Astrocyte (in vitro differentiated cells and primary cell): ENCODE measurements around the gene SERPINE1. TPM values are rescaled to one million over a fixed set of nuclear protein-coding genes. Genes with fewer than 3 reads are reported as not detected.

Source experiments
- DNase-seq: peaks from one replicate; pipeline ENCODE4 v3.0.0-alpha.2; 2010; ENCODE audit warnings: low read depth
- FAIRE-seq: peaks from 2 replicates; lab custom pipeline; 2011; peaks lifted over from hg19 to GRCh38; lab: Jason Lieb, UNC
- H2AFZ ChIP-seq: 2 replicates; pipeline ENCODE4 v1.6.0; 2012; ENCODE audit warnings: low read depth, low read length, inconsistent platforms
- H3K27ac ChIP-seq: 2 replicates; pipeline ENCODE4 v1.5.1; 2011; ENCODE audit warnings: low read depth, low read length, inconsistent platforms
- H3K27me3 ChIP-seq: 2 replicates; pipeline ENCODE4 v1.6.0; 2011; ENCODE audit warnings: low read length, inconsistent platforms; ENCODE audit not compliant: insufficient read depth
- H3K36me3 ChIP-seq: 2 replicates; pipeline ENCODE4 v1.5.1; 2011; ENCODE audit warnings: low read length, inconsistent platforms; ENCODE audit not compliant: insufficient read depth
- H3K4me1 ChIP-seq: 2 replicates; pipeline ENCODE4 v1.5.1; 2011; ENCODE audit warnings: low read length, inconsistent platforms; ENCODE audit not compliant: insufficient read depth
- H3K4me2 ChIP-seq: 2 replicates; pipeline ENCODE4 v1.6.0; 2012; ENCODE audit warnings: low read length, inconsistent platforms
- H3K4me3 ChIP-seq: 2 replicates; pipeline ENCODE4 v1.5.1; 2011; ENCODE audit warnings: low read depth, mild to moderate bottlenecking, low read length, inconsistent platforms; ENCODE audit not compliant: insufficient read depth
- H3K79me2 ChIP-seq: 2 replicates; pipeline ENCODE4 v1.6.0; 2012; ENCODE audit warnings: mild to moderate bottlenecking, low read length, inconsistent platforms; ENCODE audit not compliant: insufficient read depth
- H3K9ac ChIP-seq: 2 replicates; pipeline ENCODE4 v1.6.0; 2012; ENCODE audit warnings: mild to moderate bottlenecking, low read length, inconsistent platforms
- H3K9me3 ChIP-seq: 2 replicates; pipeline ENCODE4 v1.5.1; 2012; ENCODE audit warnings: low read depth, mild to moderate bottlenecking, low read length, inconsistent platforms; ENCODE audit not compliant: insufficient read depth
- H4K20me1 ChIP-seq: 2 replicates; pipeline ENCODE4 v1.6.0; 2012; ENCODE audit warnings: low read length, inconsistent platforms; ENCODE audit not compliant: insufficient read depth
- H3K27ac Mint-ChIP-seq: one replicate; pipeline ENCODE4 v1.8.0; 2021; ENCODE audit warnings: mild to moderate bottlenecking, mixed read lengths; ENCODE audit not compliant: unreplicated experiment
- H3K27me3 Mint-ChIP-seq: one replicate; pipeline ENCODE4 v1.8.0; 2021; ENCODE audit warnings: low read depth, mixed read lengths; ENCODE audit not compliant: unreplicated experiment
- H3K36me3 Mint-ChIP-seq: one replicate; pipeline ENCODE4 v1.8.0; 2021; ENCODE audit warnings: low read depth, mixed read lengths; ENCODE audit not compliant: unreplicated experiment
- H3K4me1 Mint-ChIP-seq: one replicate; pipeline ENCODE4 v1.8.0; 2021; ENCODE audit warnings: low read depth, mixed read lengths; ENCODE audit not compliant: unreplicated experiment
- H3K4me3 Mint-ChIP-seq: one replicate; pipeline ENCODE4 v1.8.0; 2021; ENCODE audit warnings: mild to moderate bottlenecking, moderate library complexity, mixed read lengths; ENCODE audit not compliant: unreplicated experiment
- H3K9me3 Mint-ChIP-seq: one replicate; pipeline ENCODE4 v1.8.0; 2021; ENCODE audit warnings: mild to moderate bottlenecking, mixed read lengths; ENCODE audit not compliant: unreplicated experiment
- CTCF ChIP-seq: IDR thresholded peaks from 2 replicates; pipeline ENCODE4 v1.5.1; 2011; ENCODE audit warnings: low read depth, mild to moderate bottlenecking, inconsistent platforms, low read length, moderate library complexity; ENCODE audit not compliant: insufficient read depth
- EZH2 ChIP-seq: IDR thresholded peaks from 2 replicates; pipeline ENCODE4 v1.6.1; 2012; ENCODE audit warnings: mild to moderate bottlenecking, low read length, inconsistent platforms; ENCODE audit not compliant: insufficient read depth
- total RNA-seq: library from RNA; stranded (reverse); gene quantifications from 2 replicates; pipeline ENCODE4 v1.2.1, GENCODE V29; 2021

SERPINE1 gene
- total RNA-seq, 1 donor from 2014 or later = 1,496 TPM

GRCh38 chr7:101166648-101166908, 39.7 kb downstream of the SERPINE1 start:
- H4K20me1 ChIP-seq = peaks cover 35% of the 10 kb centered on the region
- no peak overlapping the region for H2AFZ ChIP-seq
- FAIRE-seq (no peak), DNase-seq (no peak)
- peaks cover 36% of the 10 kb centered on the region for H3K27me3 ChIP-seq
- H3K27ac ChIP-seq = no peak overlapping the region
- no peak overlapping the region for H3K4me3 ChIP-seq
- H3K9ac ChIP-seq = no peak overlapping the region
- peaks cover 46% of the 10 kb centered on the region for H3K4me1 Mint-ChIP-seq
- no peaks in the 10 kb centered on the region for H3K9me3 ChIP-seq
- TF ChIP-seq EZH2 = no peak
- no peak for TF ChIP-seq CTCF
- peak overlapping the region; percentile 91 for H3K4me2 ChIP-seq
- peaks cover 17% of the 10 kb centered on the region for H3K27me3 Mint-ChIP-seq
- no peak overlapping the region for H3K27ac Mint-ChIP-seq
- peaks cover 11% of the 10 kb centered on the region for H3K9me3 Mint-ChIP-seq
- H3K36me3 ChIP-seq = no peaks in the 10 kb centered on the region
- peaks cover 67% of the 10 kb centered on the region for H3K4me1 ChIP-seq
- H3K79me2 ChIP-seq = no peaks in the 10 kb centered on the region
- H3K36me3 Mint-ChIP-seq = no peaks in the 10 kb centered on the region
- H3K4me3 Mint-ChIP-seq = peak overlapping the region; percentile 71

- Histone ChIP-seq H3K79me2 (no peaks in the 10 kb centered on the region), H3K9me3 (no peaks in the 10 kb centered on the region), H4K20me1 (peaks cover 30% of the 10 kb centered on the region), H3K27me3 (peaks cover 41% of the 10 kb centered on the region), H2AFZ (no peak overlapping the region), H3K4me1 (peaks cover 69% of the 10 kb centered on the region), H3K4me2 (peak overlapping the region; percentile 80), H3K36me3 (no peaks in the 10 kb centered on the region), H3K27ac (no peak overlapping the region), H3K9ac (no peak overlapping the region), H3K4me3 (no peak overlapping the region)
- Mint-ChIP-seq H3K36me3 (no peaks in the 10 kb centered on the region), H3K9me3 (peaks cover 11% of the 10 kb centered on the region), H3K27me3 (peaks cover 22% of the 10 kb centered on the region), H3K4me1 (peaks cover 48% of the 10 kb centered on the region), H3K4me3 (peak overlapping the region; percentile 71), H3K27ac (peak overlapping the region; percentile 42)
- TF ChIP-seq EZH2 = peak; percentile 25
- no peak for TF ChIP-seq CTCF
- FAIRE-seq (no peak), DNase-seq (no peak)
Observed at GRCh38 chr7:101166909-101167644, 40.2 kb downstream of the SERPINE1 start.
